Esophagus squamous epithelium (tissue), 4 donors: ENCODE measurements around the gene CNTN4.

ENCODE experiments used
- CTCF ChIP-seq, 6 experiments: fragments of 450-650 bp in 4 of 6; fragments of 200-600 bp in 2 of 6; sonication (generic) in 2 of 6; IDR thresholded peaks; one replicate each; pipeline ENCODE4 v1.5.1; 2016 to 2019; ENCODE audit warnings: antibody characterized with exemption in 6 of 6, mild to moderate bottlenecking in 4 of 6, moderate library complexity in 4 of 6
- POLR2A ChIP-seq, 4 donors: fragments of 450-650 bp; IDR thresholded peaks; one replicate each; pipeline ENCODE4 v1.6.1; 2017; ENCODE audit warnings: antibody characterized with exemption in 4 of 4, mild to moderate bottlenecking in 4 of 4, moderate library complexity in 3 of 4

GRCh38 chr3:2423143-2423542 is 324.5 kb downstream of the CNTN4 start:
- TF ChIP-seq CTCF (IDR thresholded peaks at IDR 0.05), result no peak
- TF ChIP-seq POLR2A (IDR thresholded peaks at IDR 0.05), result no peak
